HG03442 (cell line): ENCODE data around the gene TPRN.

Experiments used
- ATAC-seq: cut with Tn5 transposase; IDR thresholded peaks from one replicate; pipeline ENCODE4 v1.9.1; 2021; ENCODE audit warnings: mild to moderate bottlenecking, moderate library complexity; ENCODE audit not compliant: unreplicated experiment

Gene TPRN

GRCh38 chr9:137162505-137163364 is 37.8 kb downstream of the TPRN start:
- ATAC-seq = no peak

GRCh38 chr9:137161558-137162486 is 38.7 kb downstream of the TPRN start:
- no peak for ATAC-seq

- ATAC-seq = no peak
Measured at GRCh38 chr9:137160716-137161557, 39.6 kb downstream of the TPRN start.

GRCh38 chr9:137160054-137160425 is 40.5 kb downstream of the TPRN start:
- no peak for ATAC-seq

GRCh38 chr9:137159105-137160053 is 41.2 kb downstream of the TPRN start:
- ATAC-seq = no peak

GRCh38 chr9:137158625-137159024 is 41.9 kb downstream of the TPRN start:
- ATAC-seq = no peak

GRCh38 chr9:137157618-137158415 is 42.7 kb downstream of the TPRN start:
- no peak for ATAC-seq

GRCh38 chr9:137156567-137157375 is 43.8 kb downstream of the TPRN start:
- ATAC-seq = no peak

- ATAC-seq = no peak
Measured at GRCh38 chr9:137152844-137153405, 47.6 kb downstream of the TPRN start.

GRCh38 chr9:137150617-137151457 is 49.7 kb downstream of the TPRN start:
- no peak for ATAC-seq

GRCh38 chr9:137149942-137150616 is 50.5 kb downstream of the TPRN start:
- ATAC-seq = no peak

GRCh38 chr9:137149363-137149762 is 51.2 kb downstream of the TPRN start:
- no peak for ATAC-seq

GRCh38 chr9:137148661-137149060 is 51.9 kb downstream of the TPRN start:
- ATAC-seq = no peak

- no peak for ATAC-seq
Measured at GRCh38 chr9:137148242-137148641, 52.3 kb downstream of the TPRN start.

GRCh38 chr9:137147793-137148160 is 52.8 kb downstream of the TPRN start:
- ATAC-seq = no peak

- ATAC-seq = no peak
Measured at GRCh38 chr9:137147091-137147792, 53.3 kb downstream of the TPRN start.
